Progenitor cell of endocrine pancreas (in vitro differentiated cells): ENCODE results near the gene TAGAP. TPM values are rescaled to one million over a fixed set of nuclear protein-coding genes. Genes with fewer than 3 reads are reported as not detected.

Experiments
- DNase-seq: peaks from one replicate; pipeline ENCODE4 v3.0.0; 2021; ENCODE audit warnings: low spot score; ENCODE audit not compliant: unreplicated experiment
- H3K27ac Mint-ChIP-seq: 2 replicates; pipeline ENCODE4 v1.8.0; 2021; ENCODE audit warnings: mild to moderate bottlenecking, moderate library complexity, mixed read lengths
- H3K27me3 Mint-ChIP-seq: 2 replicates; pipeline ENCODE4 v1.8.0; 2021; ENCODE audit warnings: mixed read lengths
- H3K36me3 Mint-ChIP-seq: 2 replicates; pipeline ENCODE4 v1.8.0; 2022; ENCODE audit warnings: mixed read lengths; ENCODE audit not compliant: insufficient read depth
- H3K4me1 Mint-ChIP-seq: 2 replicates; pipeline ENCODE4 v1.8.0; 2021; ENCODE audit warnings: low read depth, mixed read lengths
- H3K4me3 Mint-ChIP-seq: 2 replicates; pipeline ENCODE4 v1.8.0; 2021; ENCODE audit warnings: low read depth, mild to moderate bottlenecking, moderate library complexity, mixed read lengths
- H3K9me3 Mint-ChIP-seq: 2 replicates; pipeline ENCODE4 v1.8.0; 2021; ENCODE audit warnings: low read depth, mixed read lengths
- total RNA-seq: library from RNA; stranded (reverse); gene quantifications from 2 replicates; pipeline ENCODE4 v1.2.1, GENCODE V29; 2021
- TF ChIP-seq, protein P1 (sequence below): fragments of 200-600 bp; sonication (generic); IDR thresholded peaks from one replicate; pipeline ENCODE4 v1.5.0; 2021; ENCODE audit warnings: antibody characterized with exemption, mild to moderate bottlenecking; ENCODE audit not compliant: unreplicated experiment

TAGAP gene
- total RNA-seq, 1 donor from 2014 or later = not detected

DNA sequence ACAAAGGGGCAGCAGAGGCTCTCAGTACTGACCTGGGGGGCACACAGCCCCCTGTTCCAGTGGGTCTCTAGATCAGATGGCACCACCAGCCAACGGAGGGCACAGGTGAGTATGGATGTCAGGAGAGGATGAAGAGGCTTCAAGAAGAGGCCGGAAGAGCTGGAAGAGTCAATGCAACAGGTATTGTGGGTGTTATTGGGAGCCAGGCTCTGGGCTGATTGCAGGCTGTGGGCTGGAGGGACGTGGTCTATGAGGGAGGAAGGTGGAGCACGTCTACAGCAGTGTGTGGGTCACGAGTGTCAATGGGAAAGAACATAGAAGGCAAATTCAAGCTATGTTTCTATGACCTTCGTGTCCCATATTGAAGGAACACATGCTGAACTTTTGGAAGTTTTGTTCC is 18.8 kb upstream of the TAGAP start:
- peaks cover 3% of the 10 kb centered on the region for H3K4me1 Mint-ChIP-seq
- H3K27me3 Mint-ChIP-seq = peaks cover 42% of the 10 kb centered on the region
- no peak overlapping the region for H3K27ac Mint-ChIP-seq
- no peak overlapping the region for H3K4me3 Mint-ChIP-seq
- no peaks in the 10 kb centered on the region for H3K9me3 Mint-ChIP-seq
- no peaks in the 10 kb centered on the region for H3K36me3 Mint-ChIP-seq
- TF ChIP-seq, protein P1, sequence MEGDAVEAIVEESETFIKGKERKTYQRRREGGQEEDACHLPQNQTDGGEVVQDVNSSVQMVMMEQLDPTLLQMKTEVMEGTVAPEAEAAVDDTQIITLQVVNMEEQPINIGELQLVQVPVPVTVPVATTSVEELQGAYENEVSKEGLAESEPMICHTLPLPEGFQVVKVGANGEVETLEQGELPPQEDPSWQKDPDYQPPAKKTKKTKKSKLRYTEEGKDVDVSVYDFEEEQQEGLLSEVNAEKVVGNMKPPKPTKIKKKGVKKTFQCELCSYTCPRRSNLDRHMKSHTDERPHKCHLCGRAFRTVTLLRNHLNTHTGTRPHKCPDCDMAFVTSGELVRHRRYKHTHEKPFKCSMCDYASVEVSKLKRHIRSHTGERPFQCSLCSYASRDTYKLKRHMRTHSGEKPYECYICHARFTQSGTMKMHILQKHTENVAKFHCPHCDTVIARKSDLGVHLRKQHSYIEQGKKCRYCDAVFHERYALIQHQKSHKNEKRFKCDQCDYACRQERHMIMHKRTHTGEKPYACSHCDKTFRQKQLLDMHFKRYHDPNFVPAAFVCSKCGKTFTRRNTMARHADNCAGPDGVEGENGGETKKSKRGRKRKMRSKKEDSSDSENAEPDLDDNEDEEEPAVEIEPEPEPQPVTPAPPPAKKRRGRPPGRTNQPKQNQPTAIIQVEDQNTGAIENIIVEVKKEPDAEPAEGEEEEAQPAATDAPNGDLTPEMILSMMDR = no peak
- no peak for DNase-seq

- Mint-ChIP-seq H3K36me3 (no peaks in the 10 kb centered on the region), H3K4me1 (peaks cover 3% of the 10 kb centered on the region), H3K4me3 (no peak overlapping the region), H3K9me3 (no peaks in the 10 kb centered on the region), H3K27me3 (peaks cover 36% of the 10 kb centered on the region), H3K27ac (no peak overlapping the region)
- no peak for DNase-seq
- TF ChIP-seq, protein P1 = no peak
Observed at GRCh38 chr6:159062976-159063375, 18.2 kb upstream of the TAGAP start.

GRCh38 chr6:159062564-159062945 is 17.8 kb upstream of the TAGAP start:
- Mint-ChIP-seq H3K36me3 (no peaks in the 10 kb centered on the region), H3K27me3 (peaks cover 33% of the 10 kb centered on the region), H3K27ac (no peak overlapping the region), H3K4me1 (peaks cover 3% of the 10 kb centered on the region), H3K9me3 (no peaks in the 10 kb centered on the region), H3K4me3 (no peak overlapping the region)
- TF ChIP-seq, protein P1 = no peak
- no peak for DNase-seq

- no peaks in the 10 kb centered on the region for H3K36me3 Mint-ChIP-seq
- TF ChIP-seq, protein P1 = no peak
- no peak for DNase-seq
- no peak overlapping the region for H3K27ac Mint-ChIP-seq
- H3K9me3 Mint-ChIP-seq = no peaks in the 10 kb centered on the region
- H3K4me1 Mint-ChIP-seq = peaks cover 3% of the 10 kb centered on the region
- no peak overlapping the region for H3K4me3 Mint-ChIP-seq
- H3K27me3 Mint-ChIP-seq = peaks cover 34% of the 10 kb centered on the region
Observed at GRCh38 chr6:159061805-159062563, 17.2 kb upstream of the TAGAP start.

DNA sequence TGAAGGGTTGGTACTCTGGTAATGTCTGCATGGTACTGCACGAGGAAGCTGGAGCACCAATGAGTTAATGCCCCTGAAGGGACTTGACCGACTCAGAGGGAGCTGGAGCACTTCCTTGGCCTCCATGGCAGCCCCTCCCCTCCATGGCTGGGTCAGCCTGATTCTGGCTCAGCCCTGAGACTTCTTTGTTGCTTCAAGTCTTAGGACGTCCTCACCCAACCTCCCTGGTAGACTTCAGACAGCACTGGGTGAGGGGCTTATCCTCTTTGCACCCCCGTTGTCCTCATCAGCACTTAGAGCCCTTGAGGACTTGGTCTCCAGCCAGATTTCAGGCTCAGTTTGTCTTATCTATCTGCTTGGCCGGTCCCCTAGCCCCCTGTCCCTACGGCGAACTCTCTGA is 16.4 kb upstream of the TAGAP start:
- Mint-ChIP-seq H3K9me3 (no peaks in the 10 kb centered on the region), H3K4me3 (no peak overlapping the region), H3K4me1 (peaks cover 3% of the 10 kb centered on the region), H3K36me3 (no peaks in the 10 kb centered on the region), H3K27ac (no peak overlapping the region), H3K27me3 (peaks cover 37% of the 10 kb centered on the region)
- TF ChIP-seq, protein P1 = no peak
- no peak for DNase-seq
